Hematopoietic multipotent progenitor cell treated with erythropoietin and hydrocortisone succinate and interleukin-3 and kit ligand, for 6 days (in vitro differentiated cells): ENCODE data around the gene ELF5.

ENCODE experiments used
- DNase-seq: peaks from one replicate; pipeline ENCODE4 v3.0.0-alpha.2; 2015

The ELF5 gene

DNA sequence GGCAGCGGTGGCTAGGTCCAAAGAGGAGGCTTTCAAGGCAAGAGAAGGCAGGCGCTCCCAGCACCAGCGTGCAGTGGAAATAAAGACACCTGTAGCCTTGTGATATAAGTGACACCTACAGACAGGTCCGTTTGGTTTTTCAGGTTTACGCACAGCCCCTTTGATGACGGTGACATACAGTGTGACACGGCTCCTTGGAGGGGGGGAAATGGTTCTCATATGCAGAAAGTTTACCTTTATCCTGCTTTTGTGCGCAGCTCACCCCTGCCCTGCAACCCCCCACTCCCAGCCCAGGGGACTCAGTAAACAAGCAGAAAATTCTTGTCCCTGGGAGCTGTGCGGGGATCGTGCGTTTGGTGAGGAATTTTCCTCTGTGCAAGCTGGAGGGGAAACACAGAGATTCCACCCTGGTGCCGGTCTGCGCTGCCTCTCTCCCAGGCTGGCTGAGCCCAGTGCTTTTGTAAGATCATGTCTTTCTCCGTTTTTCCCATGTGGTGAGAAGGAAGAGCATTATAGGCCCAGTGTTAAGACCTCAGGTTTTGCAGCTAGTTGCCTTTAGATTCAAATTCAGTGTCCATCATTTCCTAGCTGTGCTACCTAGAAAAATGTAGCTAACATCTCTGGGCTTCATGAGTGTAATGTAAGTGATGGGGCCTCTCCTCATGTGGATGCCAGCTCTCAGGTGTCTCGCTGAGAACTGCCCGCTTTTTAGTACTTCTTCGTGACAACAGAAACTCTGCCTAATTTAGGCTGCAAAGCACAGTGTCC, at the start of gene ELF5:
Gene ELF5 (minus strand): TSS at position 113 of the 768 bp plus-strand sequence. CDS start 8,045 bp downstream, outside the sequence.
- DNase-seq: no peak

DNA sequence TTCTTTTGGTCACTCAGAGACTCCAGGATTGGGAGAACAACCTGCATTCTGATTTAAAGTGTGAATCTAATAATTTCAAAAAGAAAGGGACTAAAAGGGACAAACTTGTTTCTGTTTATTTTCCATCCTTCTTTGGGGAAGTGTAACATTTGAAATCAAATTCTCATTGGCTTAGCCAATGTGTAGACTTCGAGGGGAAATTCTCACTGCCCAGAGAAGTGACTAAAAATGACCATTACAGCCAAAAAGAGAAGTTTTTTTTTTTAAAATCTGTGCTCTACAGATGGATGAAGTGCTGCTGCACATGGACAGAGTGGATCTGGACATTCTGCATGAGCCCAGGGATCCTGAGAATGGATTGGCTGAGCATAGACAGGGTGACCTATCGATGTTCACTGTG, 49.4 kb upstream of the ELF5 start:
- DNase-seq: no peak

DNA sequence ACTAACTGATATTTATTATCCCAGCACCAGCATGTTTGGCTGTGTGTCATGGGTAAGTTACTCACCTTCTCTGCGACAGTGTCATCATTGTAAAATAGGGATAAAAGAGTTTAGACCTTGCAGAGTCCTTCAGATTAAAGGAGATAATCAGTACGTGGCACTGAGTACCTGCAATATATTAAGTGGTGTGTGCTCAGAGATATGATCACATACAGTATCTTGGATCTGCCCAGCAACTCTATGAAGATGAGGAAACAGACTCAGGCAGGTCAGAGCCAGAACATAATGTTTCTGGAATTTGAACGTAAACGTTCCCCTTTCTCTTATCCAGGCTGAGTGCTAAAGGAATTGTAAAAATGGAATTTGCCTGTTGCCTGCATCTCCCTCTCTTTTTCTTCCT, 46.9 kb upstream of the ELF5 start:
- DNase-seq: no peak

GRCh38 chr11:34558673-34559072, 45.1 kb upstream of the ELF5 start:
- DNase-seq: no peak

DNA sequence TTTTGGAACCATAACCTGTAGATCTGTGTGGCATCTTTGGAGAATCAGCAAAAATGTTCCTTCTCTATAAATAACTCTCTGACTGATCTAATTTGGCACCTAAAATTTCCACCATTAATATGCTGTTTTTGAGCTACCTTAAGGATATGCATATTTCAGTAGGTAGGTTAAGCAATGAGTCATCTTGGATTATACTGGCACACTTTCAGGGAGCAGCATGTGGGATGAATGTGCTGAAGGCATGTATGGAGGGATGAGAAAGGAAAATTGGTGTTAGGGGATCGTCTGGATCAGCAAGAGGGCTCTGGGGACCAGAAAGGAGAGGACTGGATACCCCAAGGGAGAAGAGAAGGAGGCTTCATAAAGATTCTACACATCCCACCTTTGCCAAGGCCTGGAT, 44.6 kb upstream of the ELF5 start:
- no peak for DNase-seq

GRCh38 chr11:34552270-34552669, 38.7 kb upstream of the ELF5 start:
- peak; percentile 16 for DNase-seq

- no peak for DNase-seq
Observed at GRCh38 chr11:34549271-34549670, 35.7 kb upstream of the ELF5 start.

GRCh38 chr11:34548278-34548677, 34.7 kb upstream of the ELF5 start:
- no peak for DNase-seq

- no peak for DNase-seq
Observed at GRCh38 chr11:34546511-34547209, 33.1 kb upstream of the ELF5 start.

GRCh38 chr11:34542089-34542488, 28.5 kb upstream of the ELF5 start:
- no peak for DNase-seq

- no peak for DNase-seq
Observed at GRCh38 chr11:34540870-34541269, 27.3 kb upstream of the ELF5 start.

DNA sequence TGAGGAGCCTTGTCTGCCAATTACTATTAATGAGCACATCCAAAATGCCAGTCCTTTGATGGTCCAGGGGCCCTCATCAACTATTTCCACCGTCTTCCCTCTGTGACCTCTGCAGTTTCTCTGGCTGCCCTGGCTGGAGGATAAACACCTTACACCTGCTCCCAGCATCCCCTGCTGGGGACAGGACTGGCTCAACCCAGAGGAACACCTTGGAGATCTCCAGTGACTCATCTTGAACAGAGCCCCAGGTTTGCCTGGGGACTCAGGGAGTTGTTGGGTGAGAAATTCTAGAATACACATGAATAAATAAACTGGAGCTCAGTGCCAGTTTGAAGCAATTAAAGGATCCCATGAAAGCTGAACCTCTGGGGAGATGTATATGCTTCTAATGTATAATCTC, 24.0 kb upstream of the ELF5 start:
- DNase-seq: no peak

GRCh38 chr11:34536056-34536455, 22.5 kb upstream of the ELF5 start:
- DNase-seq: no peak

GRCh38 chr11:34534826-34535225, 21.2 kb upstream of the ELF5 start:
- no peak for DNase-seq

GRCh38 chr11:34531663-34532062, 18.1 kb upstream of the ELF5 start:
- no peak for DNase-seq

DNA sequence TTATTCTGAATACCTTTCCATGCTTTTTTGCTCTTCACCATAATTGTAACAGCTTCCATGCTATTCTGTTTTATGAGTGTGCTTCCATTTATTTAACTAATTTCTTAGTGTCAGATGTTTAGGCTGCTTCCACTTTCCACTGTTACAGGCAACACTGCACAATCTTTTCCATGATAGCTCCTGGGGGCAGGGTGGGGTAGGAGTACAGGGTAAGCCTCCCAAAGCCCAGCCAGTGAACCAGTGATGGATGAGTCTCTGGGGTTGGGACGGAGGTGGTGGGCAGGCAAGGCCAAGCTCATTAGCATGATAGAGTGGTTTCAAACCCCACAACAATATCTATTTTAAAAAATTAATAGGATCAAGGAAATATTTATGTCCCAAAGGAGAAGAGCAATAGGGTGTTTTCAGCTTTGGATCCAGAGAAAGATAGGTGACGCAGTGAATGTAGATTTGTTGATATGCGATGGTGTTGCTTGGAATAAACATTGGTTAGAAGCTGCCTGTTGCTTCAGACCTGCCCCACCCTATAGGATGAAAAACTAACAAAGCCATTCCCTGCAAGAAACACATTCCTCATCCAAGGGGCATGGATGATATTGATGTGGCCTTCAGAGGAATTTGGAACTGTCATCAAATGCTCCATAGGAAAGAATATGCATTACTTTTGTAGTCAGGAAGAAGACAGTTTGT, 17.1 kb upstream of the ELF5 start:
- no peak for DNase-seq

DNA sequence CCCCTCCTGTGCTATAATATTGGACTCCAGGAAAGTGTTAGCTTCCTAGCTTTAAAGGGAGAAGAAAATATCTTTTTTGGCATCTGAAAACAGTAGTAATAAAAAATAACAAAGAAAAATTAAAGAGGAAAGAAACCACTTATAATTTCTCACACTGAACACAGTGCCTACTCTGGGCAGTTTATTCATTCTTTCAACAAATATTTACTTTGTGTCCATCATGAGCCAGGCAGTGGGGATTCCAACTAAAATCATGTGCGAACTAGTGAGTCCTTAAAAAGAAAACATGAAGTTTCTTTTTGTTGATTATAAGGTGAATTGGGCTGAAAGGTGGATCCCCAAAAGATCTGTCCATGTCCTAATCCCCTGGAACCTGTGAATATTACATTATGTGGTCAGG, 16.0 kb upstream of the ELF5 start:
- DNase-seq: no peak

DNA sequence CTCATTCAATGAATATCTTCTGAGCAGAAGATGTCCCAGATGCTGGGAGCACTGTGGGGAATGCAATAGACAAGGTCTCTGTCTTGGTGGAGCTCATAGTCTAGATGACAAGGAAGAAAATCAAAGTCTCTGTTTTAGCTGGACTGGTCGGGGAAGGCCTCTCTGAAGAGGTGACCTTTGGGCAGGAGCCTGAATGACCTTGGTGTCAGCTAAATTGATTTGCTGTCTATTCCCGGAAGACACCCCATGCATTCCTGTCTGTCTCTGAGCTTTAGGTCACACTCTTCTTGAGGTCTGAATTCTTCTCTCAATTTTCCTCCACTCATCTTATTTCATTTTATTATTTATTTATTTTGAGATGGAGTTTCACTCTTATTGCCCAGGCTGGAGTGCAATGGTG, 14.5 kb upstream of the ELF5 start:
- DNase-seq: no peak

GRCh38 chr11:34525888-34526657, 12.5 kb upstream of the ELF5 start:
- DNase-seq: no peak

- DNase-seq: no peak
Observed at GRCh38 chr11:34525098-34525497, 11.5 kb upstream of the ELF5 start.

- DNase-seq: no peak
Observed at GRCh38 chr11:34524696-34525095, 11.1 kb upstream of the ELF5 start.

DNA sequence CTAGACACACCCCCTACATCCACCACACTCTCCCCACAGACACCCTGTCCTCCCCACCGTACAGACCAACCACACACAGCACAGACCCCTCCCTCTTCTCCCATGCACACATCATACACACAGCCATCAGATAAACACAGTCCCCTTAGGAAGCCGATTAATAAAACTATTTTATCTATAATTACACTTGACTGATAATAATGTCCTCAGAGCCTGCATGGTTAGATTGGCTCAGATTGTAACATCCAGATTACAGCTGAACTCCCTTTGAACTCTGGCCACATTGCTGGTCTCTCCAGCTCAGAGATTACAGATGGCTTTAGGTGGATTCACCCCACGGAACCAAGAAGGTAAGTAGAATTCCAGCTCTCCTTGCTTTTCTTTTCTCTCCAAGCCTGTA, 9.5 kb upstream of the ELF5 start:
- no peak for DNase-seq

DNA sequence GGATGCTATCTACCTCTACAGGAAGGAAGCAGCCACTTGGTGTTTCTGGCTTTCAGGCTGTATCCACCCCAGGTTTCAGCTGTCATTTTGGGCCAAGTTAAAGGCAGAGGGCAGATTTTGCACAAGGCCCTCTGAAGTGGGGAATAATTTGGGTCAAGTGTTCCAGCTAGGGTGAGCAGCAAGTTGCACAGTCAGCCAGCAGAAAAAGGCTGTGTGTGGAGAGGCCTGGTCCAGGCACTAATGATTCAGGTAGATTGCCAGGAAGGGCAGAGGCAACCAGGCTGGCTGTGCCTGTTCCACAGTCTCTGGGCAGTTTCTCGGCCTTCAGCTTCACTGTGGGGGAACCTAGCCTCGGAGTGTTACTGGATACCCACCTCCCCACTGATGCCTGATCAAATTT, 8.6 kb upstream of the ELF5 start:
- no peak for DNase-seq
